ENCODE measurements around the gene IRX2.

IRX2 gene

DNA sequence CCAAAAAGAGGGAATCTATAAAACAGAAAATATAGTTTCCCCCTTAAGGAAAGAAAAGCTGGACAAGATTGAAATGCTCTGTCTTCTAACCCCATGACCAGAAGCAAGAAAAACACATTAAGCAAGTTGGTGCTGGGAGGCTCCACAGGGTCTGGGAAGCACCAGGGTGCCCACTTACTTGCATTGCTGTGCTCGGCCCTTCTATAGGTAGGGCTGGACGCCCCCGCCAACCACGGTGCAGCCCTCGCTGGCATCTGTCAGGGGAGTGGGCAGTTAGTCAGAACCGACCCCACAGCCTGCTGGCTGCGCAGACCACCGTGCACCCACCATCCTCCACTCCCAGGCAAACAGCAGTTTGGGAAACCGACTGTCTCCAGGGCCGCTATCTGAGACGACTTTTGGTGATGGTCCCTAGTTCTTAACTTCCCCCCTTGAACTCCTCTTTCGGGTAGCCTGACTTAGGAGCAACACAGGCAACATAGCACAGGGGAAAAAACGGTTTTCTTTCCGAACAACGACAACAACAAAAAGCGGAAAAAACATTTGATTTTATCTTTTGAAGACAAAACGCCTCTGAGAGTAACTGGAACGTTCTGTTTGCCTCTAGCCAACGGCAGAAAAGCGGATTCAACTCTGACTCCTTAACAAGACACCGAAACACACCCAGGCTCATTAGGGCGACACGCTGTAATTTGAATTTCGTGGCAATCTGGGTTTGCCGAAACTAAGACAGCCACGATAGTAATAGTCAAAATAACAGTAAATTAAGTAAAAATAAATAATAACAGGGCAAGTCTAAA, 3.9 kb downstream of the IRX2 start:
- peak overlapping the region; percentile 81 for H3K4me3 ChIP-seq (ENCODE audit: low read length)

DNA sequence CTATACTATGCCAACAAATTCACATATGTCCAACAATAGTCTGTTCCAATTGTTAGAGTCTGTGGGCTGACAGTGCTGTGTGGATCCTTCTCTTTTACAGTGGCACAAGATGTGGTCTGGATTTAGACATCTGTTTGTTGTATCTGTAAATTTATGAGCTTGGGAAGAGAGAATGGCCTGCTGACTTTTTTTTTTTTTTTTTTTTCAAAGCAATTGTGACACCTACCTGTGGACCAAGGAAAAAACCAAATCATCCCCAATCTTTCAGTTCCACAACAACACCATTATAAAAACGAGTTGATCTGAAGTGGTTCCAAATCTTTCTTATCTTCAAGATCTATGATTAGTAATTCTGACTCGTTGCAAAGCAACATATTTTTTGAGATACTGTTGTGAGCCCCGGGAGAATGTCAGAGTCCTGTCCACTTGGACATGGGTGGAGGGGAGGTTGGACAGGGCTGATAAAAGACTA, 4.9 kb downstream of the IRX2 start:
- peak; percentile 77 for DNase-seq (ENCODE audit: low read depth)
- H3K4me3 ChIP-seq (ENCODE audit: low read length) = peak overlapping the region; percentile 37
- TF ChIP-seq, protein P1, sequence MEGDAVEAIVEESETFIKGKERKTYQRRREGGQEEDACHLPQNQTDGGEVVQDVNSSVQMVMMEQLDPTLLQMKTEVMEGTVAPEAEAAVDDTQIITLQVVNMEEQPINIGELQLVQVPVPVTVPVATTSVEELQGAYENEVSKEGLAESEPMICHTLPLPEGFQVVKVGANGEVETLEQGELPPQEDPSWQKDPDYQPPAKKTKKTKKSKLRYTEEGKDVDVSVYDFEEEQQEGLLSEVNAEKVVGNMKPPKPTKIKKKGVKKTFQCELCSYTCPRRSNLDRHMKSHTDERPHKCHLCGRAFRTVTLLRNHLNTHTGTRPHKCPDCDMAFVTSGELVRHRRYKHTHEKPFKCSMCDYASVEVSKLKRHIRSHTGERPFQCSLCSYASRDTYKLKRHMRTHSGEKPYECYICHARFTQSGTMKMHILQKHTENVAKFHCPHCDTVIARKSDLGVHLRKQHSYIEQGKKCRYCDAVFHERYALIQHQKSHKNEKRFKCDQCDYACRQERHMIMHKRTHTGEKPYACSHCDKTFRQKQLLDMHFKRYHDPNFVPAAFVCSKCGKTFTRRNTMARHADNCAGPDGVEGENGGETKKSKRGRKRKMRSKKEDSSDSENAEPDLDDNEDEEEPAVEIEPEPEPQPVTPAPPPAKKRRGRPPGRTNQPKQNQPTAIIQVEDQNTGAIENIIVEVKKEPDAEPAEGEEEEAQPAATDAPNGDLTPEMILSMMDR (conservative IDR thresholded peaks at IDR 0.05; ENCODE audit: low read length) = peak; percentile 33

More for the DNA sequence above, 3.9 kb downstream of the IRX2 start:
- DNase-seq (ENCODE audit: low read depth) = peak; percentile 54
- TF ChIP-seq, protein P1 (conservative IDR thresholded peaks at IDR 0.05; ENCODE audit: low read length) = no peak

DNA sequence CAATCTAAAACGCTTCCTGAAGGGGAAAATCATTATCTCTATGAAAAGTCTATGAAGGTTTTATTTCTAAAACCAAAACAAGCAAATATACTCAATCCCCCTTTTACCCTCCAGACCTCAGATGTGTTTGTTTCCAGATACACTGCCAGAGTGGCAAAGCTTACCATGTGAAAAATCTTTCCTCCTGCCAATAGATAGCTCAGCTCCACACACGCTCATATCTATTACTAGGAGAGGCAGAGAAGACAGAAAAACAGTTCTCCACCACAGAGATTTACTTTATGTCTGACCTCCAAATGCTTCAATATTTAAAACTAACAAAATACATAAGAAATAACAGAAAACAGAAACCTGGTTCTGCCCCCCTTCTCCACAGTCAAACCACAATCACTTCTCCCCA, 7.0 kb downstream of the IRX2 start:
- TF ChIP-seq, protein P1 (conservative IDR thresholded peaks at IDR 0.05; ENCODE audit: low read length) = no peak
- DNase-seq (ENCODE audit: low read depth) = peak; percentile 31
- H3K4me3 ChIP-seq (ENCODE audit: low read length) = peak overlapping the region; percentile 4; the same call in 1 of the 2 replicates

DNA sequence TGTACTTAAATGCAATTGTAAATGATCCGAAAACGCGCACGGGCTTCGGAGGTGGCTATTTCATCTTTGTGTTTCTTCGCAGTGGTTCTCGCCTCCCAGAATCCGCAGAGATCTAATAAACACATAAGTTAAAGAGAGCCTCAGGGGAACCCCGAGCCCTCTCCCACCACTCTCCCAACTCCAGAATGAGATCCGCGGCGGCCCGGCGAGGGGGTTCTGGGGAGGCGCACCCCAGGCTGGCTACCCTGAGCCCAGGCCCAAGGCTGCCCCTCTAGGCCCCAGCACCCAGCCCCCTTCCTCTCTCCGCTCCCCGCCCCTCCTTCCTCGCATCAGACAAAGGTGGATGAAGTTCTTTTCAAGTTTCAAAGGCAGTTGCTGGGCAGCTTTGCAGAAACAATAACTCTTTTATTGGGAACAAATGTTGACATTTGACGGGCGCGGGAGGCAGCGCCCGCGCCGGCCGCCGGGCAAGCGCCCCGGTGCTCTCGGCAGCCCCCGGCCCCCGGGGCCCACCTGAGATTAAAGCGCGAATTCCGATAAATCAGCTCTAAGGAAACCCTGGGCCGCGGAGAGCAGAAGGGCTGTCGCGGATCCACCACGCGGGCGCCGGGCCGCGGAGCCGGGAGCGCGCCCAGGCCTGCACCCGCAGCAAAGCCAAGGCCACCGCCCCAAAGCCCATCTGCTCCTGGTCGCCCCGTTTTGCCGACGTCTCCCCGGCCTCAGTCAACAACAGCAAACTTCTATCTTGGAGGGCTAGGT, 8.4 kb downstream of the IRX2 start:
- peak; percentile 1 for DNase-seq (ENCODE audit: low read depth)
- H3K4me3 ChIP-seq (ENCODE audit: low read length) = peak overlapping the region; percentile 26
- TF ChIP-seq, protein P1 (conservative IDR thresholded peaks at IDR 0.05; ENCODE audit: low read length) = no peak

DNA sequence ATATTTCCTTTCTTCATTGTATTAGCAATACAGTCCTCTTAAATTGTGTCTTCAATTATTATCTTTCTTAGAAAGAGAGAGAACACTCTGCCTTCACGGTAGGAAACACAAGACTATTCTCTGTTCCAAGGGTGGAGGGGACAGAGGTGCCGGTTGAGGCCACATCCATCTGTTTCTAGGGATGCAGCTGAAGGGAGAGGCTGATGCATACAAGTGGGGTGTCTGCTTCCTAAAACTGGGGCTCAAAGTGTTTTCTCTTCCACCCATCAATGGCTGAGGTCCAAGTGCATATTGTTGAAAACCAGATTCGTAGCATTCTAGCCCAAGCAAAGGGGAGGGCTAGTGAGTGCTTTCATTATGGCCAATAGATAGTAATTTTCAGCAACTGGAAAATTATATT, 9.5 kb downstream of the IRX2 start:
- no peak overlapping the region; the same call in none of the 2 replicates for H3K4me3 ChIP-seq (ENCODE audit: low read length)
- TF ChIP-seq, protein P1 (conservative IDR thresholded peaks at IDR 0.05; ENCODE audit: low read length) = no peak
- DNase-seq (ENCODE audit: low read depth) = peak; percentile 3

DNA sequence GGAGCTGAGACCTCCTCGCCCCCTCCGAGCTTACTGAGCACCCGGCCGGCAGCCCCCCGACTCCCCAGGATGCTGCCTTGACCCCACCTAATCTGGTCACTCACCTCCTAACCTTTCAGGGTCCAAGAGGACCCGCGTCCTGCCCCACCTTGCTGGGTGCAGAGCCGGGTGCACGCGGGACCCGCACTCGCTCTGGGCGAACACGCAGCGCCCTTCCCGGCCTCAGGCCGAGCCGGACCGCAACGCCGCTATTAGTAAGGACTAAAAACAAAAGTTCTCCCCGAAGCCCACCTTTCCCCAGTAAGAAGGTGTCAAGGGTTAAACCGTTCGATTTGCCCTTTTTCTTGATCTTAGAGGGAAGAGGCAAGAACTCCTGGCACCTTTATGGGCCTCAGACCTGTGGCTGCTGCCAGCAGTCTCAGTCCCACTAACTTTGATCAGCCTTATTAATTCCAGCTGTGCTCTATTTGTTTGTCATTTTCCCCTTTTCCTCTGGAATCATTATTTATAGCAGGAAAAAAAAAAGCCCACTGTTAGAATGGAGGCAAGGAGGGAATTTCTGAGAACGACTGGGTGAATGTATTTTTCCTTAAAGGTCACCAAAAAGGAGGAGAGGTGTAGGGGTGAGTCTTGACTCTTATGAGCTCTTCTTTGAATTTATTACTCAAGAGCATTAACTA, 10.5 kb downstream of the IRX2 start:
- DNase-seq (ENCODE audit: low read depth) = peak; percentile 57
- TF ChIP-seq, protein P1 (conservative IDR thresholded peaks at IDR 0.05; ENCODE audit: low read length) = no peak
- no peak overlapping the region; the same call in 1 of the 2 replicates for H3K4me3 ChIP-seq (ENCODE audit: low read length)
